Measurements from ENCODE around the gene F10. TPM values are rescaled to one million over a fixed set of nuclear protein-coding genes. Genes with fewer than 3 reads are reported as not detected.
A peak's percentile ranks its signal among the peaks of the same experiment; 100 is the strongest.

Gene F10
- total and polyA plus RNA-seq, 2 of the 13 experiments (the other 11 are each of a cell fraction or from before 2014, with no cell fraction given), result 58.4 to 237 TPM

DNA sequence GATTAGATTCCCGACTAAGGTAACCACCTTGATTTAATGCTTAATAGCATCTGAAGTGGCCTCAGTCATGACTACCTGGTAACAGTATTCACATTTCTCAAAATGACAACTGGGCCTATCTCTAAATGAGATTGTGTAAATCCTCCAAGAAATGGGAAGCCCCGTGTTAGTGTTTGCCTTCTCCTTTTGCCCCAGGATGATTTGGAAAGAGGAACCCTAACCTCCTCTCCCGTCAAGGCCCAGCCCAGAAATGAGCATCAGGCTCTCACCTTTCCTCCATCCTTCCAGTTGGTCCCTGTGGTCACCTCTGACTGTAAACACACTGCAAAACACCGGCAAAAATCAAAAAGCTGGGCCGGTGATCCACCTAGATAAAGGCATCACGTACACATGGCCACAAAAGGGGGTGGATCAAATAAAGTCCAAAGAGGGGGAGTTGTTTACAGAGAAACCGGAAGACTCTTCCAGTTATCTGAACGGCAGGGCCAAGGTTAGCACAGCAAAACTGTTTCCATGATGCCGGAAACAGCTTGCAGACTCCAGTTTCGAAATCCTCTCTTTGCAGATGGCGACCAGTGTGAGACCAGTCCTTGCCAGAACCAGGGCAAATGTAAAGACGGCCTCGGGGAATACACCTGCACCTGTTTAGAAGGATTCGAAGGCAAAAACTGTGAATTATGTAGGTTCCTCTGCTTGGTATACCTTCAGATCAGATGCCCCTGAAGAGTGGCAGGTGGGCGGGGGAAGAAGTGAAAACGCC, 16.4 kb downstream of the F10 start (continued):
- no peak for TF ChIP-seq ZBTB7A (CRISPR knock-in tag; IDR thresholded peaks at IDR 0.05)
- no peak for TF ChIP-seq ZNF570 (CRISPR knock-in tag; IDR thresholded peaks at IDR 0.05; ENCODE audit: borderline replicate concordance)
- peak; percentile 91; the same call in 1 of the 2 replicates for TF ChIP-seq HMG20A (CRISPR knock-in tag; IDR thresholded peaks at IDR 0.05; ENCODE audit: borderline replicate concordance)
- TF ChIP-seq ZNF101 (CRISPR knock-in tag; IDR thresholded peaks at IDR 0.05; ENCODE audit: borderline replicate concordance, low read depth), result no peak
- peak; percentile 78 for TF ChIP-seq SPEN (CRISPR knock-in tag; IDR thresholded peaks at IDR 0.05; ENCODE audit: low read depth)
- no peak for TF ChIP-seq ZNF549 (CRISPR knock-in tag; IDR thresholded peaks at IDR 0.05)
- TF ChIP-seq ZKSCAN5 (CRISPR knock-in tag; IDR thresholded peaks at IDR 0.05), result 0 out of 2 replicates have a peak, but pooled peaks have one; percentile 15
- TF ChIP-seq BATF2 (CRISPR knock-in tag; IDR thresholded peaks at IDR 0.05), result no peak
- peak; percentile 66; the same call in 1 of the 2 replicates for TF ChIP-seq ZNF790 (CRISPR knock-in tag; IDR thresholded peaks at IDR 0.05; ENCODE audit: borderline replicate concordance)
- TF ChIP-seq ZNF782 (CRISPR knock-in tag; IDR thresholded peaks at IDR 0.05; ENCODE audit: borderline replicate concordance), result no peak
- no peak for TF ChIP-seq ZBTB1 (CRISPR knock-in tag; IDR thresholded peaks at IDR 0.05; ENCODE audit: borderline replicate concordance)
- peak; percentile 92; the same call in 1 of the 2 replicates for TF ChIP-seq ZNF503 (CRISPR knock-in tag; IDR thresholded peaks at IDR 0.05)
- TF ChIP-seq SMC3 (IDR thresholded peaks at IDR 0.05; ENCODE audit: low read length), result peak; percentile 30; the same call in 1 of the 2 replicates
- TF ChIP-seq NR2C2 (CRISPR knock-in tag; IDR thresholded peaks at IDR 0.05; ENCODE audit: borderline replicate concordance), result peak; percentile 39; the same call in 1 of the 2 replicates
- no peak for TF ChIP-seq ZNF326 (CRISPR knock-in tag; IDR thresholded peaks at IDR 0.05; ENCODE audit: borderline replicate concordance)
- no peak for TF ChIP-seq ZNF577 (CRISPR knock-in tag; IDR thresholded peaks at IDR 0.05; ENCODE audit: borderline replicate concordance, low read depth)
- peak; percentile 85 for TF ChIP-seq MIER2 (CRISPR knock-in tag; IDR thresholded peaks at IDR 0.05)
- TF ChIP-seq ZNF619 (CRISPR knock-in tag; IDR thresholded peaks at IDR 0.05), result peak; percentile 79; the same call in 1 of the 2 replicates
- peak; percentile 93 for TF ChIP-seq ZNF543 (CRISPR knock-in tag; IDR thresholded peaks at IDR 0.05)
- no peak for TF ChIP-seq ZNF44 (CRISPR knock-in tag; IDR thresholded peaks at IDR 0.05)
- TF ChIP-seq HMGA1 (CRISPR knock-in tag; conservative IDR thresholded peaks at IDR 0.05), result no peak
- TF ChIP-seq ZSCAN21 (CRISPR knock-in tag; IDR thresholded peaks at IDR 0.05; ENCODE audit: borderline replicate concordance), result no peak
- peak in 1 of 2 experiments; percentile 90; a peak in 2 of 4 replicates for TF ChIP-seq KLF16 (CRISPR knock-in tag; IDR thresholded peaks at IDR 0.05)
- no peak for TF ChIP-seq KDM1A (CRISPR knock-in tag; IDR thresholded peaks at IDR 0.05)
- TF ChIP-seq MEIS1 (CRISPR knock-in tag; IDR thresholded peaks at IDR 0.05; ENCODE audit: borderline replicate concordance), result peak; percentile 92
- peak; percentile 99 for TF ChIP-seq MED1 (CRISPR knock-in tag; IDR thresholded peaks at IDR 0.05)
- TF ChIP-seq MAFG (CRISPR knock-in tag; IDR thresholded peaks at IDR 0.05), result no peak
- TF ChIP-seq, protein P1, sequence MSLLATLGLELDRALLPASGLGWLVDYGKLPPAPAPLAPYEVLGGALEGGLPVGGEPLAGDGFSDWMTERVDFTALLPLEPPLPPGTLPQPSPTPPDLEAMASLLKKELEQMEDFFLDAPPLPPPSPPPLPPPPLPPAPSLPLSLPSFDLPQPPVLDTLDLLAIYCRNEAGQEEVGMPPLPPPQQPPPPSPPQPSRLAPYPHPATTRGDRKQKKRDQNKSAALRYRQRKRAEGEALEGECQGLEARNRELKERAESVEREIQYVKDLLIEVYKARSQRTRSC (CRISPR knock-in tag; IDR thresholded peaks at IDR 0.05; ENCODE audit: low read depth), result no peak
- TF ChIP-seq ZSCAN12 (CRISPR knock-in tag; IDR thresholded peaks at IDR 0.05), result no peak; the same call in 1 of the 2 replicates
